ENCODE data around the gene LRRTM3.

Gene LRRTM3

DNA sequence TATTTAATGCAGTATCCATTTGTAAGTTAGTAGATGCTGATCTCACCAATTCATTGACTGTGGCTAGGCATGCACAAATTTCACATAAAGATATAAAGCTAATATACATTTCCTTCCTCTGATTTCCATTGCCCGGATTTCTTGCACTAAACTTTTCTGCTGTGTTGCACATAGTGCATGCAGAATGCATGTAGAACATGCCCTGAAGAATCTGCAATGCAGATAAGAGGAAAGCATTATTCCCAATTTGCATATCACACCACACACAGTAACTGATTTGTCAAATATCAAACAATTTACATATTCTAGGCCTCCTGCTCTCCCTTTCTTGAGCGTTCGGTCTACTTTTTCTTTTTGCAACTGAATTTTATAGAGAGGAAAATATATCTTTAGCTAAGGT, 124.2 kb downstream of the LRRTM3 start:
- H3K4me3 ChIP-seq (ENCODE audit: control insufficient read depth, low read depth, low read length) = no peak overlapping the region
- TF ChIP-seq, protein P1, sequence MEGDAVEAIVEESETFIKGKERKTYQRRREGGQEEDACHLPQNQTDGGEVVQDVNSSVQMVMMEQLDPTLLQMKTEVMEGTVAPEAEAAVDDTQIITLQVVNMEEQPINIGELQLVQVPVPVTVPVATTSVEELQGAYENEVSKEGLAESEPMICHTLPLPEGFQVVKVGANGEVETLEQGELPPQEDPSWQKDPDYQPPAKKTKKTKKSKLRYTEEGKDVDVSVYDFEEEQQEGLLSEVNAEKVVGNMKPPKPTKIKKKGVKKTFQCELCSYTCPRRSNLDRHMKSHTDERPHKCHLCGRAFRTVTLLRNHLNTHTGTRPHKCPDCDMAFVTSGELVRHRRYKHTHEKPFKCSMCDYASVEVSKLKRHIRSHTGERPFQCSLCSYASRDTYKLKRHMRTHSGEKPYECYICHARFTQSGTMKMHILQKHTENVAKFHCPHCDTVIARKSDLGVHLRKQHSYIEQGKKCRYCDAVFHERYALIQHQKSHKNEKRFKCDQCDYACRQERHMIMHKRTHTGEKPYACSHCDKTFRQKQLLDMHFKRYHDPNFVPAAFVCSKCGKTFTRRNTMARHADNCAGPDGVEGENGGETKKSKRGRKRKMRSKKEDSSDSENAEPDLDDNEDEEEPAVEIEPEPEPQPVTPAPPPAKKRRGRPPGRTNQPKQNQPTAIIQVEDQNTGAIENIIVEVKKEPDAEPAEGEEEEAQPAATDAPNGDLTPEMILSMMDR (IDR thresholded peaks at IDR 0.05; ENCODE audit: control insufficient read depth, insufficient read depth, low read depth, low read length, missing control alignments) = no peak
- no peak for DNase-seq (ENCODE audit: low read depth)

GRCh38 chr10:67050415-67050814, 124.6 kb downstream of the LRRTM3 start:
- DNase-seq (ENCODE audit: low read depth) = no peak
- H3K4me3 ChIP-seq (ENCODE audit: control insufficient read depth, low read depth, low read length) = no peak overlapping the region
- TF ChIP-seq, protein P1 (IDR thresholded peaks at IDR 0.05; ENCODE audit: control insufficient read depth, insufficient read depth, low read depth, low read length, missing control alignments) = no peak

DNA sequence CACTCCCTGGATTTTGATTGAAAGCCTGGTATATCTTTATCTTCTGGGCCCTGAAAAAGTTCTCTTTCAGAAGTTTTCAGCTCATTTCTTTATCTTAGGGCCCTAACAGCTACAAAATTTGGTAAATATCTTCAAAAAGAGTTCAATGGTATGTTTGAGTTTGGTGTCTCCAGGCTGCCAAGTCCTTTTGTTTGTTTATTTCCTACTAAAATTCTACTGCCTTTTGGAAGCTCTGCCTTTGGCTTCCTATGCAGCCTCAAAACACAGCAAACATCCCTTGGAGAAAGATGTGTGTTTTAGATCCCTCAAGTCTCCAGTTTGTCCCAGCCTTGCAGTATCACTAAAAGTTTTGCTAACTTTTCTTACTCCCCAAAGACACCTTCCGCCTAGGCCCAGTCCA, 146.8 kb downstream of the LRRTM3 start:
- DNase-seq (ENCODE audit: low read depth) = no peak
- H3K4me3 ChIP-seq (ENCODE audit: control insufficient read depth, low read depth, low read length) = no peak overlapping the region
- TF ChIP-seq, protein P1 (IDR thresholded peaks at IDR 0.05; ENCODE audit: control insufficient read depth, insufficient read depth, low read depth, low read length, missing control alignments) = no peak

- TF ChIP-seq, protein P1 (IDR thresholded peaks at IDR 0.05; ENCODE audit: control insufficient read depth, insufficient read depth, low read depth, low read length, missing control alignments) = no peak
- no peak for DNase-seq (ENCODE audit: low read depth)
Observed at GRCh38 chr10:67075491-67075971, 149.7 kb downstream of the LRRTM3 start.

GRCh38 chr10:67076144-67076543, 150.3 kb downstream of the LRRTM3 start:
- TF ChIP-seq, protein P1 (IDR thresholded peaks at IDR 0.05; ENCODE audit: control insufficient read depth, insufficient read depth, low read depth, low read length, missing control alignments) = no peak
- DNase-seq (ENCODE audit: low read depth) = no peak
- no peak overlapping the region for H3K4me3 ChIP-seq (ENCODE audit: control insufficient read depth, low read depth, low read length)

More at GRCh38 chr10:67075491-67075971, 149.7 kb downstream of the LRRTM3 start:
- no peak overlapping the region for H3K4me3 ChIP-seq (ENCODE audit: control insufficient read depth, low read depth, low read length)

GRCh38 chr10:67077376-67077775, 151.5 kb downstream of the LRRTM3 start:
- TF ChIP-seq, protein P1 (IDR thresholded peaks at IDR 0.05; ENCODE audit: control insufficient read depth, insufficient read depth, low read depth, low read length, missing control alignments) = no peak
- H3K4me3 ChIP-seq (ENCODE audit: control insufficient read depth, low read depth, low read length) = no peak overlapping the region
- no peak for DNase-seq (ENCODE audit: low read depth)

- no peak for DNase-seq (ENCODE audit: low read depth)
- H3K4me3 ChIP-seq (ENCODE audit: control insufficient read depth, low read depth, low read length) = no peak overlapping the region
- TF ChIP-seq, protein P1 (IDR thresholded peaks at IDR 0.05; ENCODE audit: control insufficient read depth, insufficient read depth, low read depth, low read length, missing control alignments) = no peak
Observed at GRCh38 chr10:67079126-67079525, 153.3 kb downstream of the LRRTM3 start.
